SK-N-SH treated with all-trans-retinoic acid at 6 μM for 48 hours (cell line): Measurements from ENCODE around the gene EBF4.

Experiments used
- ATAC-seq: fragments of 200-7000 bp; cut with Tn5 transposase; 3 replicates; pipeline ENCODE4 v1.9.1; 2020; ENCODE audit warnings: mild to moderate bottlenecking, moderate library complexity
- ARNTL ChIP-seq: fragments of 450-650 bp; formaldehyde crosslinking; IDR thresholded peaks from 2 replicates; pipeline ENCODE4 v1.5.0; 2020; ENCODE audit warnings: low read depth, mild to moderate bottlenecking, moderate library complexity, borderline replicate concordance
- BACH2 ChIP-seq: fragments of 250-450 bp; sonication (Bioruptor Pico); IDR thresholded peaks from 2 replicates; pipeline ENCODE4 v1.9.0; 2021; ENCODE audit warnings: mild to moderate bottlenecking, borderline replicate concordance
- CSDC2 ChIP-seq: fragments of 250-450 bp; sonication (Bioruptor Pico); IDR thresholded peaks from 2 replicates; pipeline ENCODE4 v1.5.0; 2020; ENCODE audit warnings: mild to moderate bottlenecking, moderate library complexity
- CSRNP3 ChIP-seq: fragments of 250-450 bp; sonication (Bioruptor Pico); IDR thresholded peaks from 2 replicates; pipeline ENCODE4 v1.5.1; 2021; ENCODE audit warnings: mild to moderate bottlenecking, moderate library complexity
- ESRRG ChIP-seq: fragments of 250-450 bp; sonication (Bioruptor Pico); IDR thresholded peaks from 2 replicates; pipeline ENCODE4 v1.6.1; 2021; ENCODE audit warnings: mild to moderate bottlenecking
- GLIS3 ChIP-seq: fragments of 250-450 bp; sonication (Bioruptor Pico); IDR thresholded peaks from 2 replicates; pipeline ENCODE4 v1.5.0; 2020; ENCODE audit warnings: mild to moderate bottlenecking, moderate library complexity
- ISL1 ChIP-seq: fragments of 250-450 bp; sonication (Bioruptor Pico); IDR thresholded peaks from 2 replicates; pipeline ENCODE4 v2.1.2; 2022; ENCODE audit warnings: mild to moderate bottlenecking, moderate library complexity
- OSR1 ChIP-seq: fragments of 250-450 bp; sonication (Bioruptor Pico); IDR thresholded peaks from 2 replicates; pipeline ENCODE4 v1.8.0; 2022; ENCODE audit warnings: moderate library complexity, mild to moderate bottlenecking, inconsistent platforms
- PATZ1 ChIP-seq: fragments of 250-450 bp; sonication (Bioruptor Pico); IDR thresholded peaks from 2 replicates; pipeline ENCODE4 v1.8.0; 2020; ENCODE audit warnings: mild to moderate bottlenecking, moderate library complexity, borderline replicate concordance
- POU6F1 ChIP-seq: fragments of 250-450 bp; sonication (Bioruptor Pico); IDR thresholded peaks from 2 replicates; pipeline ENCODE4 v1.8.0; 2021; ENCODE audit warnings: low read depth, mild to moderate bottlenecking, moderate library complexity, borderline replicate concordance
- PPARA ChIP-seq: fragments of 250-450 bp; sonication (Bioruptor Pico); IDR thresholded peaks from 2 replicates; pipeline ENCODE4 v1.5.0; 2020; ENCODE audit warnings: mild to moderate bottlenecking, borderline replicate concordance
- RARB ChIP-seq: fragments of 250-450 bp; sonication (Bioruptor Pico); IDR thresholded peaks from 2 replicates; pipeline ENCODE4 v1.8.0; 2021; ENCODE audit warnings: mild to moderate bottlenecking, moderate library complexity
- SNAI2 ChIP-seq: fragments of 250-450 bp; sonication (Bioruptor Pico); IDR thresholded peaks from 2 replicates; pipeline ENCODE4 v1.5.0; 2020; ENCODE audit warnings: mild to moderate bottlenecking, moderate library complexity
- TOX ChIP-seq: fragments of 250-450 bp; sonication (Bioruptor Pico); IDR thresholded peaks from 2 replicates; pipeline ENCODE4 v1.8.0; 2021; ENCODE audit warnings: mild to moderate bottlenecking, moderate library complexity, borderline replicate concordance
- TSHZ2 ChIP-seq: fragments of 250-450 bp; sonication (Bioruptor Pico); IDR thresholded peaks from 2 replicates; pipeline ENCODE4 v1.5.0; 2020; ENCODE audit warnings: mild to moderate bottlenecking, moderate library complexity
- ZC3H10 ChIP-seq: fragments of 250-450 bp; sonication (Bioruptor Pico); IDR thresholded peaks from 2 replicates; pipeline ENCODE4 v1.5.1; 2021; ENCODE audit warnings: mild to moderate bottlenecking, moderate library complexity
- ZFP3 ChIP-seq: fragments of 250-450 bp; sonication (Bioruptor Pico); IDR thresholded peaks from 2 replicates; pipeline ENCODE4 v1.5.0; 2020; ENCODE audit warnings: mild to moderate bottlenecking, moderate library complexity
- ZFP30 ChIP-seq: fragments of 450-650 bp; formaldehyde crosslinking; IDR thresholded peaks from 2 replicates; pipeline ENCODE4 v1.5.0; 2022; ENCODE audit warnings: mild to moderate bottlenecking, moderate library complexity
- ZNF565 ChIP-seq: fragments of 450-650 bp; formaldehyde crosslinking; conservative IDR thresholded peaks from 2 replicates; pipeline ENCODE4 v1.5.0; 2020; ENCODE audit warnings: low read depth, mild to moderate bottlenecking, moderate library complexity
- ZNF8 ChIP-seq: fragments of 450-650 bp; formaldehyde crosslinking; IDR thresholded peaks from 2 replicates; pipeline ENCODE4 v1.5.0; 2020; ENCODE audit warnings: mild to moderate bottlenecking, moderate library complexity

EBF4 gene

GRCh38 chr20:2751878-2752566 is 59.4 kb downstream of the EBF4 start:
- ATAC-seq: no peak
- TF ChIP-seq PPARA (CRISPR knock-in tag) (no peak), TOX (CRISPR knock-in tag) (no peak), PATZ1 (CRISPR knock-in tag) (no peak), BACH2 (CRISPR knock-in tag) (no peak), ZNF8 (CRISPR knock-in tag) (no peak), GLIS3 (CRISPR knock-in tag) (no peak), ZC3H10 (CRISPR knock-in tag) (no peak), OSR1 (CRISPR knock-in tag) (no peak), ZFP3 (no peak), TSHZ2 (CRISPR knock-in tag) (no peak), SNAI2 (CRISPR knock-in tag) (no peak), CSDC2 (no peak), ARNTL (CRISPR knock-in tag) (no peak), POU6F1 (no peak), ESRRG (CRISPR knock-in tag) (no peak), CSRNP3 (CRISPR knock-in tag) (no peak)
- TF ChIP-seq, all 23 proteins: peak for 0

- TF ChIP-seq SNAI2 (CRISPR knock-in tag) (no peak), TOX (CRISPR knock-in tag) (no peak)
- no peak for ATAC-seq
Measured at GRCh38 chr20:2752567-2753460, 60.2 kb downstream of the EBF4 start.

GRCh38 chr20:2753461-2754040 is 61.0 kb downstream of the EBF4 start:
- no peak for ATAC-seq
- TF ChIP-seq ZFP3: no peak
- no peak for TF ChIP-seq SNAI2 (CRISPR knock-in tag)
- no peak for TF ChIP-seq ZNF8 (CRISPR knock-in tag)
- no peak for TF ChIP-seq ISL1 (CRISPR knock-in tag)
- no peak for TF ChIP-seq ZFP30 (CRISPR knock-in tag)
- TF ChIP-seq PATZ1 (CRISPR knock-in tag): no peak
- TF ChIP-seq ZC3H10 (CRISPR knock-in tag): no peak
- no peak for TF ChIP-seq GLIS3 (CRISPR knock-in tag)
- no peak for TF ChIP-seq PPARA (CRISPR knock-in tag)
- no peak for TF ChIP-seq TSHZ2 (CRISPR knock-in tag)
- TF ChIP-seq RARB (CRISPR knock-in tag): no peak
- TF ChIP-seq ESRRG (CRISPR knock-in tag): no peak
- TF ChIP-seq BACH2 (CRISPR knock-in tag): no peak
- TF ChIP-seq OSR1 (CRISPR knock-in tag): no peak
- TF ChIP-seq ZNF565: no peak
